Astrocyte (in vitro differentiated cells and primary cell): ENCODE results near the gene ATF3.

Source experiments
- EZH2 ChIP-seq: IDR thresholded peaks from 2 replicates; pipeline ENCODE4 v1.6.1; 2012; ENCODE audit warnings: mild to moderate bottlenecking, low read length, inconsistent platforms; ENCODE audit not compliant: insufficient read depth
- TF ChIP-seq, protein P1 (sequence below): IDR thresholded peaks from 2 replicates; pipeline ENCODE4 v1.5.1; 2011; ENCODE audit warnings: low read depth, mild to moderate bottlenecking, inconsistent platforms, low read length, moderate library complexity; ENCODE audit not compliant: insufficient read depth

GRCh38 chr1:212667223-212668139, 58.9 kb downstream of the ATF3 start:
- TF ChIP-seq, protein P1, sequence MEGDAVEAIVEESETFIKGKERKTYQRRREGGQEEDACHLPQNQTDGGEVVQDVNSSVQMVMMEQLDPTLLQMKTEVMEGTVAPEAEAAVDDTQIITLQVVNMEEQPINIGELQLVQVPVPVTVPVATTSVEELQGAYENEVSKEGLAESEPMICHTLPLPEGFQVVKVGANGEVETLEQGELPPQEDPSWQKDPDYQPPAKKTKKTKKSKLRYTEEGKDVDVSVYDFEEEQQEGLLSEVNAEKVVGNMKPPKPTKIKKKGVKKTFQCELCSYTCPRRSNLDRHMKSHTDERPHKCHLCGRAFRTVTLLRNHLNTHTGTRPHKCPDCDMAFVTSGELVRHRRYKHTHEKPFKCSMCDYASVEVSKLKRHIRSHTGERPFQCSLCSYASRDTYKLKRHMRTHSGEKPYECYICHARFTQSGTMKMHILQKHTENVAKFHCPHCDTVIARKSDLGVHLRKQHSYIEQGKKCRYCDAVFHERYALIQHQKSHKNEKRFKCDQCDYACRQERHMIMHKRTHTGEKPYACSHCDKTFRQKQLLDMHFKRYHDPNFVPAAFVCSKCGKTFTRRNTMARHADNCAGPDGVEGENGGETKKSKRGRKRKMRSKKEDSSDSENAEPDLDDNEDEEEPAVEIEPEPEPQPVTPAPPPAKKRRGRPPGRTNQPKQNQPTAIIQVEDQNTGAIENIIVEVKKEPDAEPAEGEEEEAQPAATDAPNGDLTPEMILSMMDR: no peak
- no peak for TF ChIP-seq EZH2
